ENCODE measurements around the gene PAK5.

PAK5 gene

GRCh38 chr20:9761476-9761875 is 77.4 kb downstream of the PAK5 start:
- no peak for TF ChIP-seq CTCF (IDR thresholded peaks at IDR 0.05; ENCODE audit: control extremely low read depth, extremely low read depth, low read depth, missing control alignments)
- ChIA-PET CTCF (no interaction called here), POLR2A (no interaction called here)
- DNase-seq (ENCODE audit: extremely low spot score): no peak

GRCh38 chr20:9759392-9759791 is 79.5 kb downstream of the PAK5 start:
- DNase-seq (ENCODE audit: extremely low spot score): no peak
- no peak for TF ChIP-seq CTCF (IDR thresholded peaks at IDR 0.05; ENCODE audit: control extremely low read depth, extremely low read depth, low read depth, missing control alignments)
- POLR2A ChIA-PET: no interaction called here
- CTCF ChIA-PET: no interaction called here

GRCh38 chr20:9758752-9759151 is 80.1 kb downstream of the PAK5 start:
- no peak for DNase-seq (ENCODE audit: extremely low spot score)
- ChIA-PET CTCF (interaction anchor here (1.0 kb wide), 1 partner anchor 10 kb away, joined by 3 read pairs; no protein-coding TSS in a partner anchor), POLR2A (no interaction called here)
- no peak for TF ChIP-seq CTCF (IDR thresholded peaks at IDR 0.05; ENCODE audit: control extremely low read depth, extremely low read depth, low read depth, missing control alignments)

GRCh38 chr20:9756660-9757059 is 82.2 kb downstream of the PAK5 start:
- POLR2A ChIA-PET: no interaction called here
- DNase-seq (ENCODE audit: extremely low spot score): no peak
- no peak for TF ChIP-seq CTCF (IDR thresholded peaks at IDR 0.05; ENCODE audit: control extremely low read depth, extremely low read depth, low read depth, missing control alignments)
- CTCF ChIA-PET: interaction anchor here (1.5 kb wide), 1 partner anchor 22 kb away, joined by 5 read pairs; no protein-coding TSS in a partner anchor

GRCh38 chr20:9755301-9755700 is 83.6 kb downstream of the PAK5 start:
- POLR2A ChIA-PET: no interaction called here

GRCh38 chr20:9744551-9744950 is 94.3 kb downstream of the PAK5 start:
- no peak for DNase-seq (ENCODE audit: extremely low spot score)
- POLR2A ChIA-PET: no interaction called here
- CTCF ChIA-PET: interaction anchor here (1.1 to 2.2 kb wide), 4 partner anchors 9 to 25 kb away, joined by 3 to 6 read pairs (median 4); no protein-coding TSS in a partner anchor
- TF ChIP-seq CTCF (IDR thresholded peaks at IDR 0.05; ENCODE audit: control extremely low read depth, extremely low read depth, low read depth, missing control alignments): no peak

More at GRCh38 chr20:9755301-9755700, 83.6 kb downstream of the PAK5 start:
- no peak for TF ChIP-seq CTCF (IDR thresholded peaks at IDR 0.05; ENCODE audit: control extremely low read depth, extremely low read depth, low read depth, missing control alignments)
- no peak for DNase-seq (ENCODE audit: extremely low spot score)
- CTCF ChIA-PET: no interaction called here

- ChIA-PET CTCF (interaction anchor here (1.1 to 2.2 kb wide), 3 partner anchors 8 to 26 kb away, joined by 3 to 6 read pairs (median 5); no protein-coding TSS in a partner anchor), POLR2A (no interaction called here)
- TF ChIP-seq CTCF (IDR thresholded peaks at IDR 0.05; ENCODE audit: control extremely low read depth, extremely low read depth, low read depth, missing control alignments): no peak
- DNase-seq (ENCODE audit: extremely low spot score): no peak
Measured at GRCh38 chr20:9743871-9744270, 95.0 kb downstream of the PAK5 start.

Measured in GM10248 (cell line).